ENCODE measurements around the gene PPARA. TPM values are rescaled to one million over a fixed set of nuclear protein-coding genes. Genes with fewer than 3 reads are reported as not detected.

PPARA gene
- total and polyA plus RNA-seq, 9 of the 15 experiments (the other 6 are each of a cell fraction or from before 2014, with no cell fraction given): 0.64 to 5.3 (median 3.5) TPM

DNA sequence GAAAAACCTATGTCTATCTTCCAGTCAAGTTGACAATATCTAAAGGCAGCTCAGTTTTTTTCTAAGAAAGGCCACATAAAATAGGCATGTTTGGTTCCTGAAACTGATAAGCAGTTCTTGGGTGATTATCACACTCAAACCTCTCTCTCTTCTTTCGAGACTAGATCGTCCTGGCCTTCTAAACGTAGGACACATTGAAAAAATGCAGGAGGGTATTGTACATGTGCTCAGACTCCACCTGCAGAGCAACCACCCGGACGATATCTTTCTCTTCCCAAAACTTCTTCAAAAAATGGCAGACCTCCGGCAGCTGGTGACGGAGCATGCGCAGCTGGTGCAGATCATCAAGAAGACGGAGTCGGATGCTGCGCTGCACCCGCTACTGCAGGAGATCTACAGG, 84.6 kb downstream of the PPARA start:
- BruUV-seq (replicated peaks): no TSS peak
- Histone ChIP-seq H3K79me2 (ENCODE audit: control insufficient read depth, insufficient read depth, low read length) (no peaks in the 10 kb centered on the region), H3K9me3 (replicated peaks; ENCODE audit: control insufficient read depth, insufficient read depth, low read depth, low read length) (no peaks in the 10 kb centered on the region), H3K27ac (ENCODE audit: extremely low read depth, low read depth, low read length) (peak overlapping the region; percentile 65), H3K4me3 (no peak overlapping the region), H3K9ac (ENCODE audit: insufficient read depth in 1 of 2, low read depth in 2 of 2, low read length in 2 of 2) (peak overlapping the region; percentile 31 to 45; a peak in 2 of 4 replicates), H3K4me2 (ENCODE audit: insufficient read depth, low read length) (peak overlapping the region; percentile 75), H3K4me1 (replicated peaks in 1 of 2; ENCODE audit: control insufficient read depth in 2 of 2, insufficient read depth in 2 of 2, low read length in 2 of 2) (peaks cover 24 to 27% of the 10 kb centered on the region in 2 experiments; a peak in 4 of 5 replicates), H2AFZ (ENCODE audit: low read depth, low read length) (peak overlapping the region; percentile 85), H3K9me1 (ENCODE audit: control insufficient read depth, insufficient read depth, low read length) (no peaks in the 10 kb centered on the region), H3K36me3 (ENCODE audit: control insufficient read depth, insufficient read depth, low read length) (no peaks in the 10 kb centered on the region), H3K27me3 (ENCODE audit: control insufficient read depth in 2 of 2, insufficient read depth in 2 of 2, low read length in 2 of 2) (no peaks in the 10 kb centered on the region), H4K20me1 (replicated peaks; ENCODE audit: control insufficient read depth, insufficient read depth, low read length) (no peaks in the 10 kb centered on the region)
- FAIRE-seq (peak; percentile 88), ATAC-seq (peak; percentile 88), DNase-seq (ENCODE audit: extremely low read depth in 1 of 4, low spot score in 3 of 4) (peak; percentile 72 to 81 (median 74))
- ChIA-PET POLR2A (interaction anchor here (1.1 to 1.7 kb wide), 2 partner anchors 11 to 33 kb away, joined by 3 to 10 read pairs; partner anchors contain the start of gene TTC38), CTCF (ENCODE audit: low intra/inter-chr PET ratio) (no interaction called here)
- 0% methylated on average over 12 of the region's 12 CpGs for WGBS (ENCODE audit: insufficient coverage, low coverage, missing lambda C conversion rate)
- intact Hi-C loops (cut with micrococcal nuclease) (no loop called here), in situ Hi-C loops (cut with MboI) (no loop called here)
- no peak for TF ChIP-seq PREB (CRISPR knock-in tag; IDR thresholded peaks at IDR 0.05)
- peak in 2 of 3 experiments; percentile 24 to 76 for TF ChIP-seq YY1 (IDR thresholded peaks at IDR 0.05; ENCODE audit: borderline replicate concordance in 1 of 3, control insufficient read depth in 1 of 3, extremely low read depth in 1 of 3, insufficient read depth in 3 of 3, insufficient read length in 1 of 3, insufficient replicate concordance in 2 of 3, low read depth in 1 of 3, low read length in 2 of 3)
- TF ChIP-seq ARID1B (IDR thresholded peaks at IDR 0.05): peak; percentile 80
- TF ChIP-seq, protein P1, sequence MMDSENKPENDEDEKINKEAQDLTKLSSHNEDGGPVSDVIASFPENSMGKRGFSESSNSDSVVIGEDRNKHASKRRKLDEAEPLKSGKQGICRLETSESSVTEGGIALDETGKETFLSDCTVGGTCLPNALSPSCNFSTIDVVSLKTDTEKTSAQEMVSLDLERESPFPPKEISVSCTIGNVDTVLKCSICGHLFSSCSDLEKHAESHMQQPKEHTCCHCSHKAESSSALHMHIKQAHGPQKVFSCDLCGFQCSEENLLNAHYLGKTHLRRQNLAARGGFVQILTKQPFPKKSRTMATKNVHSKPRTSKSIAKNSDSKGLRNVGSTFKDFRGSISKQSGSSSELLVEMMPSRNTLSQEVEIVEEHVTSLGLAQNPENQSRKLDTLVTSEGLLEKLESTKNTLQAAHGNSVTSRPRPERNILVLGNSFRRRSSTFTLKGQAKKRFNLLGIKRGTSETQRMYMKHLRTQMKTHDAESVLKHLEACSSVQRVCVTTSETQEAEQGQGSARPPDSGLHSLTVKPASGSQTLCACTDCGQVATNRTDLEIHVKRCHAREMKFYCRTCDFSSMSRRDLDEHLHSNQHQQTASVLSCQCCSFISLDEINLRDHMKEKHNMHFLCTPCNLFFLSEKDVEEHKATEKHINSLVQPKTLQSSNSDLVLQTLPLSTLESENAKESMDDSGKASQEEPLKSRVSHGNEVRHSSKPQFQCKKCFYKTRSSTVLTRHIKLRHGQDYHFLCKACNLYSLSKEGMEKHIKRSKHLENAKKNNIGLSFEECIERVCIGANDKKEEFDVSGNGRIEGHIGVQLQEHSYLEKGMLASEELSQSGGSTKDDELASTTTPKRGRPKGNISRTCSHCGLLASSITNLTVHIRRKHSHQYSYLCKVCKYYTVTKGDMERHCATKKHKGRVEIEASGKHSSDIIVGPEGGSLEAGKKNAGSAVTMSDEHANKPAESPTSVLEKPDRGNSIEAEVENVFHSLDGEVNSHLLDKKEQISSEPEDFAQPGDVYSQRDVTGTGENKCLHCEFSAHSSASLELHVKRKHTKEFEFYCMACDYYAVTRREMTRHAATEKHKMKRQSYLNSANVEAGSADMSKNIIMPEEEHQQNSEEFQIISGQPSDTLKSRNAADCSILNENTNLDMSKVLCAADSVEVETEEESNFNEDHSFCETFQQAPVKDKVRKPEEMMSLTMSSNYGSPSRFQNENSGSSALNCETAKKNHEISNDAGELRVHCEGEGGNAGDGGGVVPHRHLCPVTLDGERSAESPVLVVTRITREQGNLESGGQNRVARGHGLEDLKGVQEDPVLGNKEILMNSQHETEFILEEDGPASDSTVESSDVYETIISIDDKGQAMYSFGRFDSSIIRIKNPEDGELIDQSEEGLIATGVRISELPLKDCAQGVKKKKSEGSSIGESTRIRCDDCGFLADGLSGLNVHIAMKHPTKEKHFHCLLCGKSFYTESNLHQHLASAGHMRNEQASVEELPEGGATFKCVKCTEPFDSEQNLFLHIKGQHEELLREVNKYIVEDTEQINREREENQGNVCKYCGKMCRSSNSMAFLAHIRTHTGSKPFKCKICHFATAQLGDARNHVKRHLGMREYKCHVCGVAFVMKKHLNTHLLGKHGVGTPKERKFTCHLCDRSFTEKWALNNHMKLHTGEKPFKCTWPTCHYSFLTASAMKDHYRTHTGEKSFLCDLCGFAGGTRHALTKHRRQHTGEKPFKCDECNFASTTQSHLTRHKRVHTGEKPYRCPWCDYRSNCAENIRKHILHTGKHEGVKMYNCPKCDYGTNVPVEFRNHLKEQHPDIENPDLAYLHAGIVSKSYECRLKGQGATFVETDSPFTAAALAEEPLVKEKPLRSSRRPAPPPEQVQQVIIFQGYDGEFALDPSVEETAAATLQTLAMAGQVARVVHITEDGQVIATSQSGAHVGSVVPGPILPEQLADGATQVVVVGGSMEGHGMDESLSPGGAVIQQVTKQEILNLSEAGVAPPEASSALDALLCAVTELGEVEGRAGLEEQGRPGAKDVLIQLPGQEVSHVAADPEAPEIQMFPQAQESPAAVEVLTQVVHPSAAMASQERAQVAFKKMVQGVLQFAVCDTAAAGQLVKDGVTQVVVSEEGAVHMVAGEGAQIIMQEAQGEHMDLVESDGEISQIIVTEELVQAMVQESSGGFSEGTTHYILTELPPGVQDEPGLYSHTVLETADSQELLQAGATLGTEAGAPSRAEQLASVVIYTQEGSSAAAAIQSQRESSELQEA (IDR thresholded peaks at IDR 0.05; ENCODE audit: low read depth): no peak
- no peak for TF ChIP-seq JUND (IDR thresholded peaks at IDR 0.05; ENCODE audit: borderline replicate concordance, low read depth, low read length)
- peak; percentile 21; the same call in 1 of the 3 replicates for TF ChIP-seq JUND (tag; IDR thresholded peaks at IDR 0.05; ENCODE audit: borderline replicate concordance, low read depth, low read length)
- TF ChIP-seq ZBTB11 (CRISPR knock-in tag; IDR thresholded peaks at IDR 0.05): 0 out of 6 replicates have a peak, but pooled peaks of 1 of the 3 experiments have one; percentile 18

Measured in K562 (cell line).